Stimulated activated memory B cell treated with anti-CD40 and anti-IgM and Interleukin-4, amounts not matched to agents 10 μg/mL and 1 μg/mL and 100 μg/mL, for 72 hours (primary cell): ENCODE data around the gene GPX7.
"Not testable (repeated sequence)": the region's sequence is repeated elsewhere in the genome, so short reads cannot be mapped to it uniquely, and the experiment has no call there.

ENCODE experiments used
- ATAC-seq: fragments of 150-1000 bp; cut with Tn5 transposase; 2 replicates; pipeline ENCODE4 v1.10.0; 2021
- H3K27ac Mint-ChIP-seq: one replicate; pipeline ENCODE4 v1.8.0; 2022; ENCODE audit warnings: mild to moderate bottlenecking, mixed read lengths
- H3K27me3 Mint-ChIP-seq: one replicate; pipeline ENCODE4 v1.8.0; 2022; ENCODE audit warnings: mixed read lengths
- H3K36me3 Mint-ChIP-seq: one replicate; pipeline ENCODE4 v1.8.0; 2022; ENCODE audit warnings: mixed read lengths
- H3K4me1 Mint-ChIP-seq: one replicate; pipeline ENCODE4 v1.8.0; 2022; ENCODE audit warnings: mixed read lengths
- H3K4me3 Mint-ChIP-seq: one replicate; pipeline ENCODE4 v1.8.0; 2022; ENCODE audit warnings: mild to moderate bottlenecking, moderate library complexity, mixed read lengths
- H3K9me3 Mint-ChIP-seq: one replicate; pipeline ENCODE4 v1.8.0; 2022; ENCODE audit warnings: mixed read lengths

GPX7 gene

GRCh38 chr1:52576074-52576473, 26.1 kb upstream of the GPX7 start:
- Mint-ChIP-seq H3K27me3 (no peaks in the 10 kb centered on the region), H3K36me3 (no peaks in the 10 kb centered on the region), H3K4me1 (peaks cover 22% of the 10 kb centered on the region), H3K9me3 (peaks cover 5% of the 10 kb centered on the region), H3K27ac (no peak overlapping the region), H3K4me3 (no peak overlapping the region)
- no peak for ATAC-seq

- not testable (repeated sequence) for H3K36me3 Mint-ChIP-seq, H3K4me3 Mint-ChIP-seq, H3K9me3 Mint-ChIP-seq, H3K27ac Mint-ChIP-seq, ATAC-seq, H3K27me3 Mint-ChIP-seq
- H3K4me1 Mint-ChIP-seq: peaks cover 11% of the 10 kb centered on the region
These were observed 24.1 kb upstream of the GPX7 start for GRCh38 chr1:52578066-52578465.

GRCh38 chr1:52579415-52579814, 22.8 kb upstream of the GPX7 start:
- ATAC-seq: no peak
- Mint-ChIP-seq H3K4me1 (peaks cover 10% of the 10 kb centered on the region), H3K27me3 (no peaks in the 10 kb centered on the region), H3K27ac (no peak overlapping the region), H3K4me3 (no peak overlapping the region), H3K36me3 (no peaks in the 10 kb centered on the region), H3K9me3 (peaks cover 5% of the 10 kb centered on the region)

GRCh38 chr1:52580283-52580682, 21.9 kb upstream of the GPX7 start:
- Mint-ChIP-seq H3K36me3 (no peaks in the 10 kb centered on the region), H3K4me1 (peaks cover 10% of the 10 kb centered on the region), H3K9me3 (peaks cover 5% of the 10 kb centered on the region), H3K4me3 (no peak overlapping the region), H3K27ac (no peak overlapping the region), H3K27me3 (no peaks in the 10 kb centered on the region)
- no peak for ATAC-seq

- H3K27me3 Mint-ChIP-seq: no peaks in the 10 kb centered on the region
- no peak for ATAC-seq
- H3K4me3 Mint-ChIP-seq: no peak overlapping the region
- no peak overlapping the region for H3K27ac Mint-ChIP-seq
- peaks cover 5% of the 10 kb centered on the region for H3K9me3 Mint-ChIP-seq
- peaks cover 10% of the 10 kb centered on the region for H3K4me1 Mint-ChIP-seq
- H3K36me3 Mint-ChIP-seq: no peaks in the 10 kb centered on the region
These were observed 20.0 kb upstream of the GPX7 start for GRCh38 chr1:52582116-52582696.

- H3K27me3 Mint-ChIP-seq: no peaks in the 10 kb centered on the region
- peaks cover 14% of the 10 kb centered on the region for H3K4me1 Mint-ChIP-seq
- no peak overlapping the region for H3K4me3 Mint-ChIP-seq
- H3K36me3 Mint-ChIP-seq: no peaks in the 10 kb centered on the region
- no peak for ATAC-seq
- H3K27ac Mint-ChIP-seq: no peak overlapping the region
- no peaks in the 10 kb centered on the region for H3K9me3 Mint-ChIP-seq
These were observed 16.7 kb upstream of the GPX7 start for GRCh38 chr1:52585474-52585873.

- no peak overlapping the region for H3K4me3 Mint-ChIP-seq
- peaks cover 25% of the 10 kb centered on the region for H3K4me1 Mint-ChIP-seq
- no peaks in the 10 kb centered on the region for H3K9me3 Mint-ChIP-seq
- no peaks in the 10 kb centered on the region for H3K27me3 Mint-ChIP-seq
- no peak for ATAC-seq
- no peaks in the 10 kb centered on the region for H3K36me3 Mint-ChIP-seq
- no peak overlapping the region for H3K27ac Mint-ChIP-seq
These were observed 14.1 kb upstream of the GPX7 start for GRCh38 chr1:52588027-52588426.

- H3K4me3 Mint-ChIP-seq: no peak overlapping the region
- ATAC-seq: peak; percentile 54
- no peaks in the 10 kb centered on the region for H3K36me3 Mint-ChIP-seq
- H3K4me1 Mint-ChIP-seq: peaks cover 30% of the 10 kb centered on the region
- no peak overlapping the region for H3K27ac Mint-ChIP-seq
- no peaks in the 10 kb centered on the region for H3K9me3 Mint-ChIP-seq
- H3K27me3 Mint-ChIP-seq: no peaks in the 10 kb centered on the region
These were observed 13.6 kb upstream of the GPX7 start for GRCh38 chr1:52588535-52588934.

- no peak for ATAC-seq
- Mint-ChIP-seq H3K4me3 (no peak overlapping the region), H3K4me1 (peaks cover 47% of the 10 kb centered on the region), H3K9me3 (no peaks in the 10 kb centered on the region), H3K27me3 (no peaks in the 10 kb centered on the region), H3K36me3 (no peaks in the 10 kb centered on the region), H3K27ac (no peak overlapping the region)
These were observed 11.9 kb upstream of the GPX7 start for GRCh38 chr1:52590266-52590665.

GRCh38 chr1:52592637-52593323, 9.4 kb upstream of the GPX7 start:
- H3K27ac Mint-ChIP-seq: peak overlapping the region; percentile 85
- no peaks in the 10 kb centered on the region for H3K9me3 Mint-ChIP-seq
- no peaks in the 10 kb centered on the region for H3K27me3 Mint-ChIP-seq
- no peaks in the 10 kb centered on the region for H3K36me3 Mint-ChIP-seq
- peak overlapping the region; percentile 7 for H3K4me3 Mint-ChIP-seq
- peaks cover 49% of the 10 kb centered on the region for H3K4me1 Mint-ChIP-seq
- no peak for ATAC-seq

GRCh38 chr1:52593495-52593894, 8.7 kb upstream of the GPX7 start:
- ATAC-seq: no peak
- Mint-ChIP-seq H3K9me3 (no peaks in the 10 kb centered on the region), H3K36me3 (no peaks in the 10 kb centered on the region), H3K4me1 (peaks cover 51% of the 10 kb centered on the region), H3K4me3 (no peak overlapping the region), H3K27ac (peak overlapping the region; percentile 85), H3K27me3 (no peaks in the 10 kb centered on the region)

- Mint-ChIP-seq H3K27ac (peak overlapping the region; percentile 2), H3K4me1 (peaks cover 40% of the 10 kb centered on the region), H3K36me3 (no peaks in the 10 kb centered on the region), H3K9me3 (no peaks in the 10 kb centered on the region), H3K4me3 (no peak overlapping the region), H3K27me3 (no peaks in the 10 kb centered on the region)
- no peak for ATAC-seq
These were observed 7.1 kb upstream of the GPX7 start for GRCh38 chr1:52595061-52595460.

GRCh38 chr1:52597912-52598311, 4.3 kb upstream of the GPX7 start:
- no peak for ATAC-seq
- no peaks in the 10 kb centered on the region for H3K27me3 Mint-ChIP-seq
- no peak overlapping the region for H3K27ac Mint-ChIP-seq
- peaks cover 47% of the 10 kb centered on the region for H3K4me1 Mint-ChIP-seq
- no peaks in the 10 kb centered on the region for H3K36me3 Mint-ChIP-seq
- no peak overlapping the region for H3K4me3 Mint-ChIP-seq
- no peaks in the 10 kb centered on the region for H3K9me3 Mint-ChIP-seq

GRCh38 chr1:52598729-52599128, 3.4 kb upstream of the GPX7 start:
- peaks cover 47% of the 10 kb centered on the region for H3K4me1 Mint-ChIP-seq
- ATAC-seq: no peak
- no peak overlapping the region for H3K4me3 Mint-ChIP-seq
- H3K9me3 Mint-ChIP-seq: no peaks in the 10 kb centered on the region
- H3K36me3 Mint-ChIP-seq: no peaks in the 10 kb centered on the region
- H3K27ac Mint-ChIP-seq: no peak overlapping the region
- H3K27me3 Mint-ChIP-seq: no peaks in the 10 kb centered on the region

- Mint-ChIP-seq H3K27ac (no peak overlapping the region), H3K4me3 (no peak overlapping the region), H3K27me3 (no peaks in the 10 kb centered on the region), H3K36me3 (peaks cover 5% of the 10 kb centered on the region), H3K9me3 (no peaks in the 10 kb centered on the region), H3K4me1 (peaks cover 48% of the 10 kb centered on the region)
- ATAC-seq: no peak
These were observed 2.9 kb upstream of the GPX7 start for GRCh38 chr1:52599236-52599635.

GRCh38 chr1:52600533-52601179, 1.5 kb upstream of the GPX7 start:
- Mint-ChIP-seq H3K4me3 (no peak overlapping the region), H3K27me3 (no peaks in the 10 kb centered on the region), H3K4me1 (peaks cover 48% of the 10 kb centered on the region), H3K36me3 (peaks cover 8% of the 10 kb centered on the region), H3K27ac (no peak overlapping the region), H3K9me3 (no peaks in the 10 kb centered on the region)
- ATAC-seq: no peak
